Body of pancreas (tissue), 4 donors: ENCODE results near the gene SERPINF2.
"Not testable (repeated sequence)": the region's sequence is repeated elsewhere in the genome, so short reads cannot be mapped to it uniquely, and the experiment has no call there.

Experiments used
- CTCF ChIP-seq, 7 experiments: fragments of 450-650 bp in 4 of 7; fragments of 200-600 bp in 3 of 7; sonication (generic) in 3 of 7; IDR thresholded peaks; one replicate each; pipeline ENCODE4 v1.5.1; 2016 to 2019; ENCODE audit warnings: antibody characterized with exemption in 7 of 7
- POLR2A ChIP-seq, 3 donors: fragments of 450-650 bp; IDR thresholded peaks; one replicate each; pipeline ENCODE4 v1.6.1; 2016; ENCODE audit warnings: antibody characterized with exemption in 3 of 3, mild to moderate bottlenecking in 2 of 3

GRCh38 chr17:1773000-1773695 is 30.5 kb downstream of the SERPINF2 start:
- TF ChIP-seq POLR2A, CTCF (IDR thresholded peaks at IDR 0.05): not testable (repeated sequence)
